WTC11 (cell line): ENCODE measurements around the gene C3orf18. TPM values are rescaled to one million over a fixed set of nuclear protein-coding genes. Genes with fewer than 3 reads are reported as not detected.

Source experiments
- ATAC-seq: fragments of 200-7000 bp; cut with Tn5 transposase; 2 replicates; pipeline ENCODE4 v1.10.0; 2021; ENCODE audit warnings: mild to moderate bottlenecking, moderate library complexity
- CTCF ChIA-PET: fragments of 300-600 bp; sonication (Branson Sonifier 250); formaldehyde crosslinking; loops from one replicate; lab custom pipeline; 2021; ENCODE audit warnings: antibody characterized with exemption; lab: Charles Lee
- POLR2A ChIA-PET: fragments of 350-600 bp; sonication (Branson Sonifier 250); formaldehyde crosslinking; loops from one replicate; lab custom pipeline; 2021; ENCODE audit warnings: antibody characterized with exemption; lab: Charles Lee
- DNase-seq: peaks from one replicate; pipeline ENCODE4 v3.0.0; 2021; ENCODE audit warnings: low spot score
- H3K27ac Mint-ChIP-seq: 2 replicates; pipeline ENCODE4 v1.8.0; 2021; ENCODE audit warnings: mixed read lengths
- H3K27me3 Mint-ChIP-seq: 2 replicates; pipeline ENCODE4 v1.8.0; 2021; ENCODE audit warnings: low read depth, mild to moderate bottlenecking, moderate library complexity, mixed read lengths
- H3K36me3 Mint-ChIP-seq: 2 replicates; pipeline ENCODE4 v1.8.0; 2021; ENCODE audit warnings: mixed read lengths
- H3K4me1 Mint-ChIP-seq: 2 replicates; pipeline ENCODE4 v1.8.0; 2022; ENCODE audit warnings: mixed read lengths
- H3K4me3 Mint-ChIP-seq: 2 replicates; pipeline ENCODE4 v1.8.0; 2021; ENCODE audit warnings: mild to moderate bottlenecking, moderate library complexity, mixed read lengths
- H3K9me3 Mint-ChIP-seq: 2 replicates; pipeline ENCODE4 v1.8.0; 2021; ENCODE audit warnings: mixed read lengths
- ATF1 ChIP-seq: sonication (generic); formaldehyde crosslinking; IDR thresholded peaks from 2 replicates; pipeline ENCODE4 v1.8.1; 2023; ENCODE audit warnings: mild to moderate bottlenecking, moderate library complexity, missing genetic modification reagents
- CBFB ChIP-seq: sonication (generic); formaldehyde crosslinking; IDR thresholded peaks from 2 replicates; pipeline ENCODE4 v1.8.1; 2022; ENCODE audit warnings: mild to moderate bottlenecking, low read depth, missing genetic modification reagents
- EMX1 ChIP-seq: fragments of 250-450 bp; sonication (Bioruptor Pico); IDR thresholded peaks from 2 replicates; pipeline ENCODE4 v1.8.0; 2021; ENCODE audit warnings: mild to moderate bottlenecking
- FOXJ3 ChIP-seq: sonication (generic); formaldehyde crosslinking; IDR thresholded peaks from 2 replicates; pipeline ENCODE4 v1.9.0; 2021; ENCODE audit warnings: missing genetic modification reagents, mild to moderate bottlenecking, borderline replicate concordance
- FOXP1 ChIP-seq: sonication (generic); formaldehyde crosslinking; IDR thresholded peaks from 2 replicates; pipeline ENCODE4 v1.8.0; 2022; ENCODE audit warnings: missing genetic modification reagents, mild to moderate bottlenecking, moderate library complexity, borderline replicate concordance
- GABPB1 ChIP-seq: sonication (generic); formaldehyde crosslinking; IDR thresholded peaks from 2 replicates; pipeline ENCODE4 v1.8.1; 2023; ENCODE audit warnings: mild to moderate bottlenecking, missing genetic modification reagents
- GTF2I ChIP-seq: fragments of 250-450 bp; sonication (Bioruptor Pico); conservative IDR thresholded peaks from 2 replicates; pipeline ENCODE4 v1.4.0; 2021; ENCODE audit warnings: mild to moderate bottlenecking
- HMGA2 ChIP-seq: fragments of 250-450 bp; sonication (Bioruptor Pico); IDR thresholded peaks from 2 replicates; pipeline ENCODE4 v1.4.0; 2021; ENCODE audit warnings: mild to moderate bottlenecking, moderate library complexity
- JUN ChIP-seq: sonication (generic); formaldehyde crosslinking; IDR thresholded peaks from 2 replicates; pipeline ENCODE4 v1.8.0; 2023; ENCODE audit warnings: mild to moderate bottlenecking, missing genetic modification reagents
- KAT7 ChIP-seq: sonication (generic); formaldehyde crosslinking; IDR thresholded peaks from 2 replicates; pipeline ENCODE4 v1.8.1; 2023; ENCODE audit warnings: missing genetic modification reagents, mild to moderate bottlenecking, borderline replicate concordance
- MYBL2 ChIP-seq: sonication (generic); formaldehyde crosslinking; IDR thresholded peaks from 2 replicates; pipeline ENCODE4 v1.8.1; 2023; ENCODE audit warnings: mild to moderate bottlenecking, moderate library complexity, missing genetic modification reagents
- NFATC4 ChIP-seq: fragments of 250-450 bp; sonication (Bioruptor Pico); IDR thresholded peaks from 2 replicates; pipeline ENCODE4 v1.9.0; 2021; ENCODE audit warnings: mild to moderate bottlenecking
- NFYB ChIP-seq: sonication (generic); formaldehyde crosslinking; conservative IDR thresholded peaks from 2 replicates; pipeline ENCODE4 v1.8.0; 2022; ENCODE audit warnings: low read depth, missing genetic modification reagents
- NR3C1 ChIP-seq: sonication (generic); formaldehyde crosslinking; conservative IDR thresholded peaks from 2 replicates; pipeline ENCODE4 v1.8.1; 2023; ENCODE audit warnings: low read depth, mild to moderate bottlenecking, missing genetic modification reagents
- OVOL2 ChIP-seq: fragments of 250-450 bp; sonication (Bioruptor Pico); IDR thresholded peaks from 2 replicates; pipeline ENCODE4 v1.9.0; 2021; ENCODE audit warnings: mild to moderate bottlenecking, borderline replicate concordance
- SOX15 ChIP-seq: fragments of 250-450 bp; sonication (Bioruptor Pico); IDR thresholded peaks from 2 replicates; pipeline ENCODE4 v1.9.0; 2021; ENCODE audit warnings: mild to moderate bottlenecking
- ZNF138 ChIP-seq: sonication (generic); formaldehyde crosslinking; conservative IDR thresholded peaks from 2 replicates; pipeline ENCODE4 v1.8.1; 2022; ENCODE audit warnings: mild to moderate bottlenecking, moderate library complexity, missing genetic modification reagents
- total RNA-seq: library from RNA; stranded (reverse); gene quantifications from 3 replicates; pipeline ENCODE4 v1.2.3, GENCODE V29; 2021
- TF ChIP-seq, protein P1 (sequence below): fragments of 250-450 bp; sonication (Bioruptor Pico); IDR thresholded peaks from 2 replicates; pipeline ENCODE4 v1.8.0; 2021; ENCODE audit warnings: mild to moderate bottlenecking
- TF ChIP-seq, protein P2 (sequence below): sonication (generic); formaldehyde crosslinking; IDR thresholded peaks from 2 replicates; pipeline ENCODE4 v1.8.0; 2022; ENCODE audit warnings: mild to moderate bottlenecking, missing genetic modification reagents
- TF ChIP-seq, protein P3 (sequence below): sonication (generic); formaldehyde crosslinking; IDR thresholded peaks from 2 replicates; pipeline ENCODE4 v1.8.1; 2022; ENCODE audit warnings: low read depth, mild to moderate bottlenecking, moderate library complexity, missing genetic modification reagents, borderline replicate concordance
- TF ChIP-seq, protein P4 (sequence below): sonication (generic); formaldehyde crosslinking; IDR thresholded peaks from 2 replicates; pipeline ENCODE4 v1.8.1; 2023; ENCODE audit warnings: mild to moderate bottlenecking, missing genetic modification reagents
- TF ChIP-seq, protein P5 (sequence below): fragments of 250-450 bp; sonication (Bioruptor Pico); IDR thresholded peaks from 2 replicates; pipeline ENCODE4 v1.9.0; 2021; ENCODE audit warnings: mild to moderate bottlenecking
- TF ChIP-seq, protein P6 (sequence below): fragments of 200-600 bp; IDR thresholded peaks from 2 replicates; pipeline ENCODE4 v1.8.0; 2022; ENCODE audit warnings: antibody characterized with exemption
- TF ChIP-seq, protein P7 (sequence below): sonication (generic); formaldehyde crosslinking; IDR thresholded peaks from 2 replicates; pipeline ENCODE4 v1.8.0; 2022; ENCODE audit warnings: mild to moderate bottlenecking, missing genetic modification reagents

The C3orf18 gene
- total RNA-seq, 1 experiment from 2014 or later: 12.1 TPM

DNA sequence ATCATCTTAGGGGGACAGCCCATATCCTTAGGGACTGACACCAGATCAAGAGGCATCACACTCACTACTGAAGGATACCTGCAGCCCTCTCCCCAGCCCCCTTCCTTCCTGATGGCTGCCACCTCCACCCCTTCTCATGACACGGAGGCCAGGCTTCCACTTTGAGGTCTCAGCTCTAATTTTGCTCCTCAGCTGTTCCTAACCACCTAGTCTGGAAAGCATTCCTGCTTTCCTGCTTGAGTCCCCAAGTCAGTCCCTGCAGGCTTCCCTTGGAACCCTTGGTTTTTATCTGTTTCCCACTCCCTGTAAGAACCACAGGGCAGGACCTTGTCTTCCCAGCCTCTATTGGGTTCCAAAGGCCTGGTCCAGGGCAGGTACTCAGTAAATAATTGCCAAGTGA, 3.2 kb downstream of the C3orf18 start:
- peaks cover 17% of the 10 kb centered on the region for H3K27me3 Mint-ChIP-seq
- CTCF ChIA-PET: no interaction called here

DNA sequence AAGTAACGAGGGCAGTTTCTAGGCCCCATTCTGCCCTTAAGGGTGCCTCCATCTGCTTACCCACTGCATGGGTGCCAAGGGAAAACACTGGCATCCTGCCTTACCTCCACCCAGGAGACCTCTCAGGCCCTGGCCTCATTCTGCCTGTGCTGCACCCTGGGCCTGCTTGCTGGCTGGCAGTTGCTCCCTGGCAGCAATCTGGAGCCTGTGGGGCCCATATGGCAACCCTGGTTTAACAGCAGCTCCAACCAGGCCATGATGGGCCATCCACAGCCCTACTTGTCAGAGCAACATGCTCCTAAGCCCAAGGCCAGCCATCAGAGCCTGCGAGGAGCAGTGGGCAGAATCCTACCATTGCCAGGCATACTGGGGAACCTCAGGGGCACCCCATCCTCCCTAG, 3.7 kb downstream of the C3orf18 start:
- H3K36me3 Mint-ChIP-seq: no peaks in the 10 kb centered on the region
- no peak overlapping the region for H3K4me3 Mint-ChIP-seq
- peaks cover 12% of the 10 kb centered on the region for H3K4me1 Mint-ChIP-seq
- DNase-seq (no peak), ATAC-seq (no peak)
- TF ChIP-seq, protein P1, sequence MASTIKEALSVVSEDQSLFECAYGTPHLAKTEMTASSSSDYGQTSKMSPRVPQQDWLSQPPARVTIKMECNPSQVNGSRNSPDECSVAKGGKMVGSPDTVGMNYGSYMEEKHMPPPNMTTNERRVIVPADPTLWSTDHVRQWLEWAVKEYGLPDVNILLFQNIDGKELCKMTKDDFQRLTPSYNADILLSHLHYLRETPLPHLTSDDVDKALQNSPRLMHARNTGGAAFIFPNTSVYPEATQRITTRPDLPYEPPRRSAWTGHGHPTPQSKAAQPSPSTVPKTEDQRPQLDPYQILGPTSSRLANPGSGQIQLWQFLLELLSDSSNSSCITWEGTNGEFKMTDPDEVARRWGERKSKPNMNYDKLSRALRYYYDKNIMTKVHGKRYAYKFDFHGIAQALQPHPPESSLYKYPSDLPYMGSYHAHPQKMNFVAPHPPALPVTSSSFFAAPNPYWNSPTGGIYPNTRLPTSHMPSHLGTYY: no peak
- TF ChIP-seq NFATC4 (CRISPR knock-in tag) (no peak), MYBL2 (no peak), SOX15 (CRISPR knock-in tag) (no peak), CBFB (CRISPR knock-in tag) (no peak), KAT7 (CRISPR knock-in tag) (no peak), EMX1 (no peak)
- no peaks in the 10 kb centered on the region for H3K9me3 Mint-ChIP-seq
- H3K27me3 Mint-ChIP-seq: peaks cover 17% of the 10 kb centered on the region
- H3K27ac Mint-ChIP-seq: no peak overlapping the region
- POLR2A ChIA-PET: no interaction called here
- CTCF ChIA-PET: no interaction called here

More for the DNA sequence above, 3.2 kb downstream of the C3orf18 start:
- H3K4me1 Mint-ChIP-seq: peaks cover 12% of the 10 kb centered on the region
- DNase-seq (no peak), ATAC-seq (no peak)
- TF ChIP-seq, protein P2, sequence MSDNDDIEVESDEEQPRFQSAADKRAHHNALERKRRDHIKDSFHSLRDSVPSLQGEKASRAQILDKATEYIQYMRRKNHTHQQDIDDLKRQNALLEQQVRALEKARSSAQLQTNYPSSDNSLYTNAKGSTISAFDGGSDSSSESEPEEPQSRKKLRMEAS (CRISPR knock-in tag): no peak
- TF ChIP-seq FOXP1 (no peak), NR3C1 (CRISPR knock-in tag) (no peak), ATF1 (CRISPR knock-in tag) (no peak), JUN (no peak), OVOL2 (CRISPR knock-in tag) (no peak)
- TF ChIP-seq, protein P3, sequence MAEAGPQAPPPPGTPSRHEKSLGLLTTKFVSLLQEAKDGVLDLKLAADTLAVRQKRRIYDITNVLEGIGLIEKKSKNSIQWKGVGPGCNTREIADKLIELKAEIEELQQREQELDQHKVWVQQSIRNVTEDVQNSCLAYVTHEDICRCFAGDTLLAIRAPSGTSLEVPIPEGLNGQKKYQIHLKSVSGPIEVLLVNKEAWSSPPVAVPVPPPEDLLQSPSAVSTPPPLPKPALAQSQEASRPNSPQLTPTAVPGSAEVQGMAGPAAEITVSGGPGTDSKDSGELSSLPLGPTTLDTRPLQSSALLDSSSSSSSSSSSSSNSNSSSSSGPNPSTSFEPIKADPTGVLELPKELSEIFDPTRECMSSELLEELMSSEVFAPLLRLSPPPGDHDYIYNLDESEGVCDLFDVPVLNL (CRISPR knock-in tag): no peak
- TF ChIP-seq, protein P4, sequence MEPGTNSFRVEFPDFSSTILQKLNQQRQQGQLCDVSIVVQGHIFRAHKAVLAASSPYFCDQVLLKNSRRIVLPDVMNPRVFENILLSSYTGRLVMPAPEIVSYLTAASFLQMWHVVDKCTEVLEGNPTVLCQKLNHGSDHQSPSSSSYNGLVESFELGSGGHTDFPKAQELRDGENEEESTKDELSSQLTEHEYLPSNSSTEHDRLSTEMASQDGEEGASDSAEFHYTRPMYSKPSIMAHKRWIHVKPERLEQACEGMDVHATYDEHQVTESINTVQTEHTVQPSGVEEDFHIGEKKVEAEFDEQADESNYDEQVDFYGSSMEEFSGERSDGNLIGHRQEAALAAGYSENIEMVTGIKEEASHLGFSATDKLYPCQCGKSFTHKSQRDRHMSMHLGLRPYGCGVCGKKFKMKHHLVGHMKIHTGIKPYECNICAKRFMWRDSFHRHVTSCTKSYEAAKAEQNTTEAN: no peak
- TF ChIP-seq, protein P5, sequence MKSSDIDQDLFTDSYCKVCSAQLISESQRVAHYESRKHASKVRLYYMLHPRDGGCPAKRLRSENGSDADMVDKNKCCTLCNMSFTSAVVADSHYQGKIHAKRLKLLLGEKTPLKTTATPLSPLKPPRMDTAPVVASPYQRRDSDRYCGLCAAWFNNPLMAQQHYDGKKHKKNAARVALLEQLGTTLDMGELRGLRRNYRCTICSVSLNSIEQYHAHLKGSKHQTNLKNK (CRISPR knock-in tag): no peak
- TF ChIP-seq, protein P6, sequence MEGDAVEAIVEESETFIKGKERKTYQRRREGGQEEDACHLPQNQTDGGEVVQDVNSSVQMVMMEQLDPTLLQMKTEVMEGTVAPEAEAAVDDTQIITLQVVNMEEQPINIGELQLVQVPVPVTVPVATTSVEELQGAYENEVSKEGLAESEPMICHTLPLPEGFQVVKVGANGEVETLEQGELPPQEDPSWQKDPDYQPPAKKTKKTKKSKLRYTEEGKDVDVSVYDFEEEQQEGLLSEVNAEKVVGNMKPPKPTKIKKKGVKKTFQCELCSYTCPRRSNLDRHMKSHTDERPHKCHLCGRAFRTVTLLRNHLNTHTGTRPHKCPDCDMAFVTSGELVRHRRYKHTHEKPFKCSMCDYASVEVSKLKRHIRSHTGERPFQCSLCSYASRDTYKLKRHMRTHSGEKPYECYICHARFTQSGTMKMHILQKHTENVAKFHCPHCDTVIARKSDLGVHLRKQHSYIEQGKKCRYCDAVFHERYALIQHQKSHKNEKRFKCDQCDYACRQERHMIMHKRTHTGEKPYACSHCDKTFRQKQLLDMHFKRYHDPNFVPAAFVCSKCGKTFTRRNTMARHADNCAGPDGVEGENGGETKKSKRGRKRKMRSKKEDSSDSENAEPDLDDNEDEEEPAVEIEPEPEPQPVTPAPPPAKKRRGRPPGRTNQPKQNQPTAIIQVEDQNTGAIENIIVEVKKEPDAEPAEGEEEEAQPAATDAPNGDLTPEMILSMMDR: no peak
- POLR2A ChIA-PET: no interaction called here
- H3K4me3 Mint-ChIP-seq: no peak overlapping the region
- no peaks in the 10 kb centered on the region for H3K36me3 Mint-ChIP-seq
- no peak overlapping the region for H3K27ac Mint-ChIP-seq
- H3K9me3 Mint-ChIP-seq: no peaks in the 10 kb centered on the region

DNA sequence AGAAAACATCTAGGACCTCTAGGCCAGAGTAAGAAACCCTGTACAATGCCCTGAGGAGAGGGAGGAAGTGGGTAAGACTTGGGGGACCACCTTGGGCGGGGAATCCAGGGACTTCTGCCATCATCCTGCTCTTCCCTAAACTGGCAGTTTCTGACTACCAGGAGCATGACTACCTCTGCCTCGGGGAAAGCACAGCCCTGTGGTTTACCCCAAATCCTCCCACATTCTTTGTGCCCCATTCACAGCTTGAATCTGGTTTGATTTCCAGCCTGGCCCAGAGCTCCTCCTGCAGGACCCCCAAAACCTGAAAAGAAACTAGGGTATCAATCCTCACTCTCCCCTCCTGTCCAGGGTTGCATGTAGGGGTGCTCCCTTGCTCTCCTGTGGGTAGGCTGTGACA, 4.7 kb downstream of the C3orf18 start:
- TF ChIP-seq FOXJ3 (no peak), NFYB (CRISPR knock-in tag) (no peak), GTF2I (CRISPR knock-in tag) (no peak), ZNF138 (CRISPR knock-in tag) (no peak), HMGA2 (no peak), GABPB1 (CRISPR knock-in tag) (no peak)
- TF ChIP-seq, protein P7, sequence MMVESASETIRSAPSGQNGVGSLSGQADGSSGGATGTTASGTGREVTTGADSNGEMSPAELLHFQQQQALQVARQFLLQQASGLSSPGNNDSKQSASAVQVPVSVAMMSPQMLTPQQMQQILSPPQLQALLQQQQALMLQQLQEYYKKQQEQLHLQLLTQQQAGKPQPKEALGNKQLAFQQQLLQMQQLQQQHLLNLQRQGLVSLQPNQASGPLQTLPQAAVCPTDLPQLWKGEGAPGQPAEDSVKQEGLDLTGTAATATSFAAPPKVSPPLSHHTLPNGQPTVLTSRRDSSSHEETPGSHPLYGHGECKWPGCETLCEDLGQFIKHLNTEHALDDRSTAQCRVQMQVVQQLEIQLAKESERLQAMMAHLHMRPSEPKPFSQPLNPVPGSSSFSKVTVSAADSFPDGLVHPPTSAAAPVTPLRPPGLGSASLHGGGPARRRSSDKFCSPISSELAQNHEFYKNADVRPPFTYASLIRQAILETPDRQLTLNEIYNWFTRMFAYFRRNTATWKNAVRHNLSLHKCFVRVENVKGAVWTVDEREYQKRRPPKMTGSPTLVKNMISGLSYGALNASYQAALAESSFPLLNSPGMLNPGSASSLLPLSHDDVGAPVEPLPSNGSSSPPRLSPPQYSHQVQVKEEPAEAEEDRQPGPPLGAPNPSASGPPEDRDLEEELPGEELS (CRISPR knock-in tag): no peak
- ATAC-seq: no peak
- ChIA-PET POLR2A (interaction anchor here (0.6 kb wide), 1 partner anchor 118 kb away, joined by 3 read pairs; no protein-coding TSS in a partner anchor), CTCF (interaction anchor here (1.2 kb wide), 1 partner anchor 49 kb away, joined by 5 read pairs; the partner anchor contains the start of gene CISH)
- Mint-ChIP-seq H3K36me3 (no peaks in the 10 kb centered on the region), H3K9me3 (no peaks in the 10 kb centered on the region), H3K4me1 (peaks cover 9% of the 10 kb centered on the region), H3K27ac (no peak overlapping the region), H3K4me3 (no peak overlapping the region), H3K27me3 (peaks cover 19% of the 10 kb centered on the region)
- no peak for DNase-seq
